CD4-positive, CD25-positive, alpha-beta regulatory T cell (primary cell): Measurements from ENCODE around the gene PRDX4. TPM values are rescaled to one million over a fixed set of nuclear protein-coding genes. Genes with fewer than 3 reads are reported as not detected.
"Not testable (repeated sequence)": the region's sequence is repeated elsewhere in the genome, so short reads cannot be mapped to it uniquely, and the experiment has no call there.

Experiments
- ATAC-seq, 2 donors: fragments of 150-1000 bp; cut with Tn5 transposase; one replicate each; pipeline ENCODE4 v1.10.0; 2021; ENCODE audit warnings: low read depth in 2 of 2, moderate number of reproducible peaks in 2 of 2, moderate library complexity in 1 of 2
- DNase-seq, 3 donors: peaks; one replicate each; pipeline versions ENCODE4 v3.0.0 to v3.0.0-alpha.2; 2012 to 2022; ENCODE audit warnings: mixed read lengths in 1 of 3
- H3K27ac ChIP-seq: one replicate; pipeline ENCODE4 v1.7.0; 2013; ENCODE audit warnings: mild to moderate bottlenecking, low read length; ENCODE audit not compliant: insufficient read depth, poor library complexity, severe bottlenecking
- H3K27me3 ChIP-seq: one replicate; pipeline ENCODE4 v1.7.0; 2013; ENCODE audit warnings: low read length; ENCODE audit not compliant: control insufficient read depth, insufficient read depth
- H3K36me3 ChIP-seq: one replicate; pipeline ENCODE4 v1.7.0; 2013; ENCODE audit warnings: mild to moderate bottlenecking, low read length, moderate library complexity; ENCODE audit not compliant: control insufficient read depth, insufficient read depth
- H3K4me1 ChIP-seq: 2 replicates; pipeline ENCODE4 v1.7.0; 2013; ENCODE audit warnings: mild to moderate bottlenecking, low read length; ENCODE audit not compliant: insufficient read depth, control insufficient read depth, poor library complexity, severe bottlenecking
- H3K4me3 ChIP-seq: one replicate; pipeline ENCODE4 v1.7.0; 2013; ENCODE audit warnings: low read depth, mild to moderate bottlenecking, low read length, moderate library complexity
- H3K9me3 ChIP-seq, 2 experiments: 1 replicate in 1 of 2; 2 replicates in 1 of 2; pipeline ENCODE4 v1.7.0; 2013; ENCODE audit warnings: low read length in 2 of 2, mild to moderate bottlenecking in 1 of 2, moderate library complexity in 1 of 2; ENCODE audit not compliant: control insufficient read depth in 2 of 2
- H3K27ac Mint-ChIP-seq, 3 donors: one replicate each; pipeline ENCODE4 v1.8.0; 2020 to 2022; ENCODE audit warnings: mild to moderate bottlenecking in 3 of 3, mixed read lengths in 3 of 3, moderate library complexity in 2 of 3
- H3K27me3 Mint-ChIP-seq: one replicate; pipeline ENCODE4 v1.8.0; 2022; ENCODE audit warnings: mild to moderate bottlenecking, mixed read lengths
- H3K36me3 Mint-ChIP-seq: one replicate; pipeline ENCODE4 v1.8.0; 2020; ENCODE audit warnings: mixed read lengths
- H3K4me1 Mint-ChIP-seq, 4 donors: one replicate each; pipeline ENCODE4 v1.8.0; 2020 to 2022; ENCODE audit warnings: mixed read lengths in 4 of 4, mild to moderate bottlenecking in 1 of 4
- H3K4me3 Mint-ChIP-seq, 4 donors: one replicate each; pipeline ENCODE4 v1.8.0; 2020 to 2022; ENCODE audit warnings: mild to moderate bottlenecking in 4 of 4, mixed read lengths in 4 of 4, moderate library complexity in 3 of 4
- H3K9me3 Mint-ChIP-seq, 7 donors: one replicate each; pipeline ENCODE4 v1.8.0; 2020 to 2022; ENCODE audit warnings: mixed read lengths in 7 of 7, mild to moderate bottlenecking in 3 of 7, moderate library complexity in 2 of 7
- polyA plus RNA-seq, 4 donors: library from polyadenylated mRNA; unstranded; fragments of 300-500 nt; fragmentation: Illumina TruSeq; gene quantifications; one replicate each; pipeline ENCODE4 v1.2.3, GENCODE V29; 2021
- total RNA-seq: library from RNA; stranded (reverse); gene quantifications from one replicate; pipeline ENCODE4 v1.2.3, GENCODE V29; 2022

PRDX4 gene
- total and polyA plus RNA-seq, 5 donors from 2014 or later, result 7.9 to 58.2 (median 46.0) TPM

DNA sequence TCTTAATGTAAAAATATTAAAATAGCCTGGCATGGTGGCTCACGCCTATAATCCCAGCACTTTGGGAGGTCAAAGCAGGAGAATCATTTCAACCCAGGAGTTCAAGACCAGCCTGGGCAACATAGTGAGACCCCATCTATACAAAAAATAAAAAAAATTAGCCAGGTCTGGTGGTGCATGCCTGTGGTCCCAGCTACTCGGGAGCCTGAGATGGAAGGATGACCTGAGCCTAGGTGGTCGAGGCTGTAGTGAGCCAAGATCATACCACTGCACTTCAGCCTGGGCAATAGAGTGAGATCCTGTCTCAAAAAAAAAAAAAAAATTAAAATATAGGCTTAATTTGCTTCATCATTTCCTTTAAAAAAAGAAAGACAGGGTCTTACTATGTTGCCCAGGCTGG lies 9.2 kb downstream of the PRDX4 start:
- not testable (repeated sequence) for DNase-seq, H3K4me3 ChIP-seq, H3K9me3 Mint-ChIP-seq, H3K27me3 Mint-ChIP-seq, H3K4me3 Mint-ChIP-seq, H3K27ac ChIP-seq, H3K36me3 Mint-ChIP-seq, H3K27me3 ChIP-seq, H3K4me1 ChIP-seq, ATAC-seq, H3K4me1 Mint-ChIP-seq, H3K27ac Mint-ChIP-seq, H3K9me3 ChIP-seq
- peaks cover 11% of the 10 kb centered on the region for H3K36me3 ChIP-seq

DNA sequence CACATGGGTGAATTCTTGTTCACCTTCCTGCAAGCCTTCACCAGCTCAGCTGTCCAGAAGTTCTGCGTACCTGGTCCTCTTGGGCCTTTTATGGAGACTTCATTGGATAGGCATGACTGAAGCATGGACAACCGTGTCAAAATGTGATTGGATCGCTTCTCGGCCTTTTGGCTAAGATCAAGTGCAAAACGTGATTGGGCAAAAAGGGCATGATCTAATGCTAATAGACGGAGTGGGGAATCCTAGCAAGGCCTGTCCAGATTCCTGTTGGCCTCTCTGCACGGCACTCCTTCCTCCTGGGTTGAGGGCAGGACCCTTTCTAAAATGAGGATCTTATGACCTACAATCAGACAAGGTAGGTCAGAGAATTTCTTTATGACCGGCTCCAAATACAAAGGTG lies 24.9 kb downstream of the PRDX4 start:
- no peaks in the 10 kb centered on the region for H3K9me3 ChIP-seq
- no peaks in the 10 kb centered on the region for H3K36me3 ChIP-seq
- no peaks in the 10 kb centered on the region for H3K36me3 Mint-ChIP-seq
- DNase-seq (no peak), ATAC-seq (no peak)
- no peak overlapping the region for H3K4me3 ChIP-seq
- no peak overlapping the region for H3K27ac Mint-ChIP-seq
- H3K27ac ChIP-seq, result no peak overlapping the region
- H3K4me1 Mint-ChIP-seq, result no peaks in the 10 kb centered on the region
- H3K27me3 Mint-ChIP-seq, result no peaks in the 10 kb centered on the region
- H3K9me3 Mint-ChIP-seq, result no peaks in the 10 kb centered on the region
- no peak overlapping the region for H3K4me3 Mint-ChIP-seq
- H3K27me3 ChIP-seq, result no peaks in the 10 kb centered on the region
- H3K4me1 ChIP-seq, result no peaks in the 10 kb centered on the region

DNA sequence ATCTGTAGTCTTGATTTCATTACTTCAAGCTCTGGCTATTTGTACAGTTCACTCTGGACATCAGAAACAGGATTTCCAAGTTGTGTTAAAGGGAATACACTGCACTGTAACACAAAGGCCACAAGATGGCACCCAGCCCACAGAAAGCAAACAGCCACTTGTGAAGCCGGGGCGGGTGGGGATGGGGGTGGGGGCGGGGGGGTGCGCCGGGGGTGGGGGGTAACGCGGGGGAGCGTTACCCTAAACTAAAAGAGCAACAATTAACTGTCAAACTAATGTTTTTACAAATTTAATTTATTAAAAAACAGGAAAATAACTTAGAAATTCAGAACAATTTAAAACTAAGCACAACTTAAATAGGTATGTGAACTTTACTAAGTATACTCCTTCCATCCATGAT lies 27.3 kb downstream of the PRDX4 start:
- no peaks in the 10 kb centered on the region for H3K4me1 Mint-ChIP-seq
- H3K9me3 Mint-ChIP-seq, result no peaks in the 10 kb centered on the region
- Histone ChIP-seq H3K4me1 (no peaks in the 10 kb centered on the region), H3K4me3 (no peak overlapping the region), H3K9me3 (no peaks in the 10 kb centered on the region), H3K27ac (no peak overlapping the region), H3K36me3 (no peaks in the 10 kb centered on the region), H3K27me3 (no peaks in the 10 kb centered on the region)
- no peaks in the 10 kb centered on the region for H3K36me3 Mint-ChIP-seq
- H3K27me3 Mint-ChIP-seq, result no peaks in the 10 kb centered on the region
- no peak overlapping the region for H3K4me3 Mint-ChIP-seq
- DNase-seq, result peak; percentile 19 to 64 (median 37)
- peak in 1 of 2 donors; percentile 53 for ATAC-seq
- H3K27ac Mint-ChIP-seq, result no peak overlapping the region

DNA sequence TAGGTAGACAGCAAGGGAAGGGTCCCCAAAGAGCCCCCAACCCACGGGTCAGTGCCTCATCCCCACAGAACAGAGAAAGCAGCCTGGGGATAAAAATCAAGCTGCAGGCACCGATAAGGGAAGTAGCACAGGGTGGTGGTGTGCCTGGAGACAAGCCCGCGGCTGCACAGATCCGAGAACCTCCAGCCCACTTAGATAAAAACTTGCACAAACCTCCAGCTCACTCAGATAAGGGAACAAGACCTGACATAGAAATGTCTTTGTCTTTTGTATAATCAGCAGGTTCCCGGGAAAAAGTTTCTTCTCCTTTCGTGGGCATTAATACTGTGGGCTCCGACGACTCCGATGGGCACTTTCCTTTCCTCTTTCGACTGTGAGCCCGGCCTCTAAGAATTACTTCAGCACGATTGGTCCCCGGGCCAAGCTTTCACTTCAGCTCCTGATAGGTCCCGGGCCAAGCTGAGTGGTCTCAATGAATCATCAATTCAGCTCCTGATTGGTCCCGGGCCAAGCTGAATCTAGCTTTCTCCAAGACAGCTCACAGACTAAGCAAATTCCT lies 32.4 kb downstream of the PRDX4 start:
- H3K27ac Mint-ChIP-seq, result peak overlapping the region in 1 of 3 donors; percentile 20
- Histone ChIP-seq H3K36me3 (peaks cover 6% of the 10 kb centered on the region), H3K27me3 (no peaks in the 10 kb centered on the region), H3K27ac (no peak overlapping the region), H3K4me1 (no peaks in the 10 kb centered on the region), H3K9me3 (no peaks in the 10 kb centered on the region), H3K4me3 (no peak overlapping the region)
- H3K9me3 Mint-ChIP-seq, result no peaks in the 10 kb centered on the region
- no peaks in the 10 kb centered on the region for H3K27me3 Mint-ChIP-seq
- no peak for ATAC-seq
- DNase-seq, result peak in 1 of 3 donors; percentile 4
- peaks cover 6% of the 10 kb centered on the region for H3K36me3 Mint-ChIP-seq
- peak overlapping the region in 2 of 4 donors; percentile 16 to 21 for H3K4me3 Mint-ChIP-seq
- H3K4me1 Mint-ChIP-seq, result no peaks in the 10 kb centered on the region

DNA sequence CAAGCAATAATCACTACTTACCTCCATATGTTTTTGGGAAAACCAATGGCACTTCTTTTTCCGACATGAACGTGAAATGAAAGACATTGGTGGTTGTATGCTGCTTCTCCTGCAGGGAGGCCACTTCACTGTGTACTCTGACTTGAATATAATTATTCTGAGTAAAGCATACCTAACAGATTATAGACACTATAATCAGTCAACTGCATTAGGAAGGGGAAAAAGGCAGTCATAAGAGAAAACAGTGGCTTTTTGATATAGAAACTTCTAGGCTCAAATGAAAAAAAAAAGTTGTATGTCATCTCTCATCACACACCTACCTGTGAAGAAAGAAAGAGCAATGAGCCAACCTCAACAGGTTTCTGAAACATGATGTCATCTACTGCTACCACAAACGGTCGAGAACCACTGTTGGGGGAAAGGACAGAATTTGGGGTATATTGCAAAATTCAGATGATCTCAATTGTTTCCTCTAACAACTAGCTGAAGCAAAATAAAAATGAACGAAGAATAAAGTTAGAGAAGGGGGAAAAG lies 37.4 kb downstream of the PRDX4 start:
- no peaks in the 10 kb centered on the region for H3K9me3 ChIP-seq
- Mint-ChIP-seq H3K4me1 (no peaks in the 10 kb centered on the region), H3K27ac (no peak overlapping the region), H3K9me3 (no peaks in the 10 kb centered on the region), H3K4me3 (no peak overlapping the region), H3K27me3 (no peaks in the 10 kb centered on the region), H3K36me3 (peaks cover 9% of the 10 kb centered on the region)
- no peak for DNase-seq
- no peak for ATAC-seq
- H3K4me1 ChIP-seq, result no peaks in the 10 kb centered on the region
- no peak overlapping the region for H3K27ac ChIP-seq
- H3K27me3 ChIP-seq, result no peaks in the 10 kb centered on the region
- no peak overlapping the region for H3K4me3 ChIP-seq
- peaks cover 27% of the 10 kb centered on the region for H3K36me3 ChIP-seq

DNA sequence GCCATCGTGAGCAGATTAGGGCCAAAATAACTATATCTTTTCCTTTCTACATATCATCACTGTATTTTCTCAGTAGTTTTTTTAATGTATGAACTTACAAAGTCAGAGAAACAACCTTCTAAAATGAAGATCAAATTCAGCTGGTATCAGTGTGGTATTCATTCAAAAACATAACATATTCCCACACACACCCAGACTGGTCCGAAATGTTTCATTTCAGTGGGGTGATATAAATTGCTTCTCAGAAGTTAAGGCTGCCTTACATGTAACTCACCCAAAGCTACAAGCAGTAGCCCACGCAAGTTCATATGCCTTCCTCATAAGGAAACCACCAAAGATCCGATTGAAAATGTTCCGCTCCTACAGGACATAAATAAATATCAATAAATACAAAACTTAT lies 37.9 kb downstream of the PRDX4 start:
- no peaks in the 10 kb centered on the region for H3K9me3 Mint-ChIP-seq
- H3K9me3 ChIP-seq, result no peaks in the 10 kb centered on the region
- no peaks in the 10 kb centered on the region for H3K27me3 Mint-ChIP-seq
- H3K4me1 ChIP-seq, result no peaks in the 10 kb centered on the region
- H3K4me1 Mint-ChIP-seq, result no peaks in the 10 kb centered on the region
- DNase-seq (no peak), ATAC-seq (no peak)
- H3K4me3 ChIP-seq, result no peak overlapping the region
- peaks cover 9% of the 10 kb centered on the region for H3K36me3 Mint-ChIP-seq
- H3K27ac ChIP-seq, result no peak overlapping the region
- no peak overlapping the region for H3K27ac Mint-ChIP-seq
- H3K27me3 ChIP-seq, result no peaks in the 10 kb centered on the region
- H3K36me3 ChIP-seq, result peaks cover 27% of the 10 kb centered on the region
- H3K4me3 Mint-ChIP-seq, result no peak overlapping the region

DNA sequence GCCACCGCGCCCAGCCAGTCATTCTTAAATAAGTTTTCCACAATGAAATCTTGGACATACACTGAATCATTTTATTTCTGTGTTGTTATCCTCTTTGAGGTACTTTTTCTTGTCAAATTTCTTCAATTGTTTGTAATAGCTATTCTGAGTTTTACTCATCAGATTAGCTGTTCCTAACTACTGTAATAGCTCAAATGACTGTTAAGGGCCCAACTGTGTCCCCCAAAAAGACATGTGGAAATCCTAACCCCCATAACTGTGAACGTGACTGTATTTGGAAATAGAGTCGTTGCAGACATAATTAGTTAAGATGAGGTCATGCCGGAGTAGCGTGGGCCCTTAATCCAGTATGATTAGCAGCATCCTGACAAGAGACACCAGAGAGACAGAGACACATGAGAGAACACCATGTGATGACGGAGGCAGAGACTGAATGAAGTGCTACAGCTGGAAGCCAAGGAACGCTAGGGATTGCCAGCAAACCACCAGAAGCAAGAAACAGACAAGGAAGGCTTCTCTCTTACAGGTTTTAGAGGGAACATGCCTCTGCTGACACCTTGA lies 52.9 kb downstream of the PRDX4 start:
- H3K27ac Mint-ChIP-seq, result no peak overlapping the region
- H3K36me3 Mint-ChIP-seq, result peaks cover 10% of the 10 kb centered on the region

DNA sequence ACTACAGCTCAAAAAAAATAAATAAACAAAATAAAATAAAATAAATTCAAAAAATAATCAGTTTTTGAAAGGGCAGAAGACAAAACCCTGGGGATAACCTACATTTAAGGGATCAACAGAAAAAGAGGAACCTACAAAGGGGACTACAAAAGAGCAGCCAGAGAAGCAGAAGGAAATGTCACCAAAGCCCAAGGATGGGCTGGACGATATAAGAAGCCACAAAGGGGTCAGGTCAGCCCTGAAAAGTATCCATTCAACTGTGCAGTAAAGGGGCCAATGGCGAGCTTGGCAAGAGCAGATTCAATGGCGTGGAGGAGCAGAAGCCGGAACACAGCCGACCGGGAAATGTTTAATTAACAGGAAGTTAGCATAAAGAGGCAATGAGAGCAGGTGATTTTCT lies 58.9 kb downstream of the PRDX4 start:
- H3K4me1 Mint-ChIP-seq, result no peaks in the 10 kb centered on the region
- no peak overlapping the region for H3K27ac ChIP-seq
- H3K4me3 ChIP-seq, result no peak overlapping the region
- no peaks in the 10 kb centered on the region for H3K27me3 Mint-ChIP-seq
- H3K9me3 ChIP-seq, result no peaks in the 10 kb centered on the region
- no peak overlapping the region for H3K27ac Mint-ChIP-seq
- DNase-seq, result no peak
- H3K36me3 ChIP-seq, result peaks cover 20% of the 10 kb centered on the region
- no peaks in the 10 kb centered on the region for H3K27me3 ChIP-seq
- H3K36me3 Mint-ChIP-seq, result peaks cover 12% of the 10 kb centered on the region
- no peak overlapping the region for H3K4me3 Mint-ChIP-seq
- ATAC-seq, result no peak
- peaks cover 0 to 2% (median 0%) of the 10 kb centered on the region in 7 donors for H3K9me3 Mint-ChIP-seq
- H3K4me1 ChIP-seq, result no peaks in the 10 kb centered on the region

More for the DNA sequence above, 52.9 kb downstream of the PRDX4 start:
- H3K9me3 Mint-ChIP-seq, result no peaks in the 10 kb centered on the region
- Histone ChIP-seq H3K27ac (no peak overlapping the region), H3K9me3 (no peaks in the 10 kb centered on the region), H3K27me3 (no peaks in the 10 kb centered on the region), H3K36me3 (peaks cover 29% of the 10 kb centered on the region), H3K4me1 (no peaks in the 10 kb centered on the region), H3K4me3 (no peak overlapping the region)
- DNase-seq, result no peak
- H3K27me3 Mint-ChIP-seq, result no peaks in the 10 kb centered on the region
- ATAC-seq, result no peak
- H3K4me3 Mint-ChIP-seq, result peak overlapping the region in 1 of 4 donors; percentile 21
- no peaks in the 10 kb centered on the region for H3K4me1 Mint-ChIP-seq
